H9 (cell line): ENCODE measurements around the gene TRPC3. TPM values are rescaled to one million over a fixed set of nuclear protein-coding genes. Genes with fewer than 3 reads are reported as not detected.

Experiments used
- DNase-seq: peaks from one replicate; pipeline ENCODE4 v3.0.0-alpha.2; 2017
- H2AFZ ChIP-seq: one replicate; pipeline ENCODE4 v1.6.1; 2013; ENCODE audit warnings: mild to moderate bottlenecking, low read length, control low read depth, moderate library complexity
- H2AK5ac ChIP-seq: 2 replicates; pipeline ENCODE4 v1.6.1; 2013; ENCODE audit warnings: low read length, control low read depth, mixed read lengths; ENCODE audit not compliant: insufficient read length
- H2BK120ac ChIP-seq: one replicate; pipeline ENCODE4 v1.6.1; 2013; ENCODE audit warnings: low read depth, mild to moderate bottlenecking, low read length, control low read depth, inconsistent platforms; ENCODE audit not compliant: poor library complexity, severe bottlenecking
- H2BK12ac ChIP-seq: 2 replicates; pipeline ENCODE4 v1.6.1; 2013; ENCODE audit warnings: low read length, control low read depth, mixed read lengths, low read depth; ENCODE audit not compliant: insufficient read length
- H2BK15ac ChIP-seq: 2 replicates; pipeline ENCODE4 v1.6.1; 2013; ENCODE audit warnings: low read depth, low read length, control low read depth
- H2BK20ac ChIP-seq: one replicate; pipeline ENCODE4 v1.6.1; 2013; ENCODE audit warnings: low read depth, mild to moderate bottlenecking, low read length, control low read depth, inconsistent platforms; ENCODE audit not compliant: poor library complexity, severe bottlenecking
- H2BK5ac ChIP-seq: 2 replicates; pipeline ENCODE4 v1.6.1; 2013; ENCODE audit warnings: low read length, control low read depth, mixed read lengths; ENCODE audit not compliant: insufficient read length
- H3K14ac ChIP-seq: 2 replicates; pipeline ENCODE4 v1.6.1; 2013; ENCODE audit warnings: low read length, control low read depth; ENCODE audit not compliant: insufficient read depth
- H3K18ac ChIP-seq: 2 replicates; pipeline ENCODE4 v1.6.1; 2013; ENCODE audit warnings: low read depth, mild to moderate bottlenecking, mixed read lengths, low read length, control low read depth; ENCODE audit not compliant: insufficient read length
- H3K23ac ChIP-seq: 2 replicates; pipeline ENCODE4 v1.6.1; 2013; ENCODE audit warnings: low read length, control low read depth, mixed read lengths, low read depth; ENCODE audit not compliant: insufficient read length
- H3K23me2 ChIP-seq: 2 replicates; pipeline ENCODE4 v1.6.1; 2013; ENCODE audit warnings: low read depth, mild to moderate bottlenecking, mixed read lengths, low read length, control low read depth; ENCODE audit not compliant: insufficient read length, poor library complexity, severe bottlenecking
- H3K27ac ChIP-seq: 2 replicates; pipeline ENCODE4 v1.5.1; 2013; ENCODE audit warnings: low read length, control low read depth, mixed read lengths, low read depth; ENCODE audit not compliant: insufficient read length
- H3K27me3 ChIP-seq: 2 replicates; pipeline ENCODE4 v1.6.1; 2013; ENCODE audit warnings: low read length, control low read depth, inconsistent platforms; ENCODE audit not compliant: insufficient read depth
- H3K4ac ChIP-seq: 2 replicates; pipeline ENCODE4 v1.6.1; 2013; ENCODE audit warnings: low read depth, mild to moderate bottlenecking, control low read depth, inconsistent platforms, low read length, moderate library complexity
- H3K4me1 ChIP-seq: 2 replicates; pipeline ENCODE4 v1.6.1; 2013; ENCODE audit warnings: low read length, control low read depth, inconsistent platforms; ENCODE audit not compliant: insufficient read depth
- H3K4me2 ChIP-seq: 2 replicates; pipeline ENCODE4 v1.6.1; 2013; ENCODE audit warnings: low read length, control low read depth, mixed read lengths; ENCODE audit not compliant: insufficient read length, insufficient read depth
- H3K56ac ChIP-seq: 2 replicates; pipeline ENCODE4 v1.6.1; 2013; ENCODE audit warnings: low read depth, mild to moderate bottlenecking, mixed read lengths, low read length, control low read depth; ENCODE audit not compliant: insufficient read length
- H3K79me1 ChIP-seq: 2 replicates; pipeline ENCODE4 v1.6.1; 2013; ENCODE audit warnings: low read depth, mild to moderate bottlenecking, moderate library complexity, low read length, control low read depth, inconsistent platforms; ENCODE audit not compliant: insufficient read depth, poor library complexity, severe bottlenecking
- H3K79me2 ChIP-seq: 2 replicates; pipeline ENCODE4 v1.6.1; 2013; ENCODE audit warnings: low read length, control low read depth, inconsistent platforms; ENCODE audit not compliant: insufficient read depth
- H3K9ac ChIP-seq: 2 replicates; pipeline ENCODE4 v1.6.1; 2013; ENCODE audit warnings: low read length, control low read depth, mixed read lengths; ENCODE audit not compliant: insufficient read length; ENCODE audit errors: extremely low read depth
- H3K9me3 ChIP-seq: one replicate; pipeline ENCODE4 v1.6.1; 2013; ENCODE audit warnings: low read depth, low read length, inconsistent platforms; ENCODE audit not compliant: control insufficient read depth
- H3T11ph ChIP-seq: one replicate; pipeline ENCODE4 v1.6.1; 2013; ENCODE audit warnings: mild to moderate bottlenecking, low read length, control low read depth, inconsistent platforms
- H4K20me1 ChIP-seq: one replicate; pipeline ENCODE4 v1.6.1; 2013; ENCODE audit not compliant: control insufficient read depth, insufficient read length, insufficient read depth
- H4K5ac ChIP-seq: 2 replicates; pipeline ENCODE4 v1.6.1; 2013; ENCODE audit warnings: low read depth, mild to moderate bottlenecking, mixed read lengths, low read length, control low read depth; ENCODE audit not compliant: insufficient read length
- H4K8ac ChIP-seq: replicated peaks from 2 replicates; pipeline ENCODE4 v1.6.1; 2013; ENCODE audit warnings: low read length, control low read depth, mixed read lengths, low read depth; ENCODE audit not compliant: insufficient read length
- H4K91ac ChIP-seq: 2 replicates; pipeline ENCODE4 v1.6.1; 2013; ENCODE audit warnings: low read depth, mild to moderate bottlenecking, moderate library complexity, mixed read lengths, low read length, control low read depth; ENCODE audit not compliant: insufficient read length
- H3K27ac Mint-ChIP-seq, 3 experiments: 2 replicates in 2 of 3; 3 replicates in 1 of 3; pipeline ENCODE4 v1.8.0; 2020 to 2021; ENCODE audit warnings: mixed read lengths in 3 of 3, mild to moderate bottlenecking in 1 of 3, moderate library complexity in 1 of 3
- H3K27me3 Mint-ChIP-seq: 2 replicates; pipeline ENCODE4 v1.8.0; 2021; ENCODE audit warnings: low read depth, mild to moderate bottlenecking, moderate library complexity, mixed read lengths
- H3K36me3 Mint-ChIP-seq, 3 experiments: 2 replicates in 2 of 3; 3 replicates in 1 of 3; pipeline ENCODE4 v1.8.0; 2020 to 2021; ENCODE audit warnings: low read depth in 3 of 3, mixed read lengths in 3 of 3; ENCODE audit not compliant: insufficient read depth in 1 of 3
- H3K4me1 Mint-ChIP-seq, 2 experiments: 2 replicates each; pipeline ENCODE4 v1.8.0; 2020; ENCODE audit warnings: mixed read lengths in 2 of 2
- H3K4me3 Mint-ChIP-seq, 2 experiments: 2 replicates in 1 of 2; 3 replicates in 1 of 2; pipeline ENCODE4 v1.8.0; 2020 to 2021; ENCODE audit warnings: mild to moderate bottlenecking in 2 of 2, mixed read lengths in 2 of 2, moderate library complexity in 1 of 2
- H3K9me3 Mint-ChIP-seq, 2 experiments: 2 replicates in 1 of 2; 3 replicates in 1 of 2; pipeline ENCODE4 v1.8.0; 2020; ENCODE audit warnings: mild to moderate bottlenecking in 2 of 2, mixed read lengths in 2 of 2, moderate library complexity in 1 of 2
- CTCF ChIP-seq: fragments of 200-600 bp; sonication (generic); conservative IDR thresholded peaks from 3 replicates; pipeline ENCODE4 v1.8.0; 2021; ENCODE audit warnings: antibody characterized with exemption, mild to moderate bottlenecking
- WGBS: extraction: QIAGEN DNeasy Blood & Tissue Kit; methylation state at CpG from one replicate; pipeline ENCODE4 v1.1.7; 2013; ENCODE audit warnings: missing lambda C conversion rate, low lambda C conversion rate, mixed read lengths; ENCODE audit not compliant: insufficient read length; ENCODE audit errors: extremely low coverage; 5-methylcytosine and 5-hydroxymethylcytosine counted together
- total RNA-seq: library from RNA; stranded (reverse); gene quantifications from 2 replicates; pipeline ENCODE4 v1.2.1, GENCODE V29; 2021

TRPC3 gene
- total RNA-seq, 1 experiment from 2014 or later, result 0.13 TPM

- Histone ChIP-seq H3K14ac (no peak overlapping the region), H2BK20ac (no peak overlapping the region), H3K23ac (no peak overlapping the region), H2BK5ac (no peak overlapping the region), H3K27me3 (no peaks in the 10 kb centered on the region), H3K27ac (no peak overlapping the region), H3K4me1 (no peaks in the 10 kb centered on the region), H3K18ac (no peak overlapping the region), H3K23me2 (no peaks in the 10 kb centered on the region), H4K20me1 (no peaks in the 10 kb centered on the region), H2BK12ac (no peak overlapping the region), H4K91ac (no peak overlapping the region), H2BK15ac (no peak overlapping the region), H3K79me1 (no peaks in the 10 kb centered on the region), H3K79me2 (no peaks in the 10 kb centered on the region), H4K8ac (no peak overlapping the region), H2AFZ (no peak overlapping the region), H3K9ac (no peak overlapping the region), H2AK5ac (no peak overlapping the region), H3K9me3 (no peaks in the 10 kb centered on the region), H3K56ac (no peak overlapping the region), H3K4me2 (no peak overlapping the region), H2BK120ac (no peak overlapping the region), H3T11ph (no peak overlapping the region), H4K5ac (no peak overlapping the region), H3K4ac (no peak overlapping the region)
- TF ChIP-seq CTCF, result no peak
- Mint-ChIP-seq H3K4me3 (no peak overlapping the region), H3K9me3 (no peaks in the 10 kb centered on the region), H3K27me3 (no peaks in the 10 kb centered on the region), H3K27ac (no peak overlapping the region), H3K4me1 (no peaks in the 10 kb centered on the region), H3K36me3 (peaks cover 0 to 8% (median 4%) of the 10 kb centered on the region in 3 experiments; a peak in 4 of 7 replicates)
- DNase-seq, result no peak
- no CpG with 5 or more reads among the region's 6 CpGs for WGBS
These were observed 105.2 kb downstream of the TRPC3 start for GRCh38 chr4:121846662-121847061.
